HepG2 (cell line): ENCODE data around the gene PTK7. TPM values are rescaled to one million over a fixed set of nuclear protein-coding genes. Genes with fewer than 3 reads are reported as not detected.

ENCODE experiments used
- ATAC-seq: fragments of 200-7000 bp; cut with Tn5 transposase; 3 replicates; pipeline ENCODE4 v1.9.1; 2020; ENCODE audit warnings: mild to moderate bottlenecking, moderate library complexity
- BruUV-seq: library from RNA; stranded (reverse); fragments of 400-500 nt; replicated peaks from 2 replicates; lab custom pipeline; 2021; lab: Mats Ljungman, UMichigan
- CTCF ChIA-PET: fragments of 300-600 bp; formaldehyde crosslinking; extraction: SDS; loops from one replicate; lab custom pipeline; 2021; ENCODE audit warnings: low total read pairs, inconsistent platforms, low intra/inter-chr PET ratio; lab: Yijun Ruan, JAX
- POLR2A ChIA-PET: fragments of 350-600 bp; sonication (Branson Sonifier 250); formaldehyde crosslinking; loops from one replicate; lab custom pipeline; 2020; ENCODE audit warnings: antibody characterized with exemption, inconsistent platforms; lab: Yijun Ruan, JAX
- DNase-seq: peaks from one replicate; pipeline ENCODE4 v3.0.0-alpha.2; 2015; ENCODE audit warnings: low spot score
- FAIRE-seq: peaks from 3 replicates; lab custom pipeline; 2011; peaks lifted over from hg19 to GRCh38; lab: Jason Lieb, UNC
- H2AFZ ChIP-seq: one replicate; pipeline ENCODE4 v1.6.1; 2011; ENCODE audit warnings: low read length, inconsistent platforms
- H3K27ac ChIP-seq: fragments of 300-600 bp; 3 replicates; pipeline ENCODE4 v1.8.0; 2011; ENCODE audit warnings: mixed run types, mild to moderate bottlenecking, mixed read lengths, low read length, inconsistent platforms; ENCODE audit not compliant: insufficient read depth; ENCODE audit errors: extremely low read length
- H3K27me3 ChIP-seq, 2 experiments: fragments of 200-600 bp in 1 of 2; 2 replicates in 1 of 2; 3 replicates in 1 of 2; pipeline versions ENCODE4 v1.6.0 to v1.8.0; 2011; ENCODE audit warnings: low read length in 2 of 2, mild to moderate bottlenecking in 2 of 2, moderate library complexity in 2 of 2, inconsistent platforms in 1 of 2; ENCODE audit not compliant: insufficient read depth in 2 of 2, control insufficient read depth in 1 of 2
- H3K36me3 ChIP-seq, 2 experiments: fragments of 200-600 bp in 1 of 2; replicated peaks in 1 of 2; 2 replicates in 1 of 2; 3 replicates in 1 of 2; pipeline versions ENCODE4 v1.5.1 to v1.8.0; 2011; ENCODE audit warnings: low read length in 2 of 2, inconsistent platforms in 1 of 2; ENCODE audit not compliant: insufficient read depth in 2 of 2, control insufficient read depth in 1 of 2
- H3K4me1 ChIP-seq: 2 replicates; pipeline ENCODE4 v1.5.1; 2012; ENCODE audit warnings: low read length, inconsistent platforms; ENCODE audit not compliant: insufficient read depth
- H3K4me2 ChIP-seq: 2 replicates; pipeline ENCODE4 v1.6.0; 2011; ENCODE audit warnings: low read depth, low read length, inconsistent platforms
- H3K4me3 ChIP-seq, 3 experiments: fragments of 200-600 bp in 1 of 3; sonication (generic), shearing (Covaris generic) in 1 of 3; replicated peaks in 1 of 3; 2 replicates each; pipeline ENCODE4 v1.5.1; 2011 to 2016; ENCODE audit warnings: low read length in 3 of 3, inconsistent platforms in 2 of 3, low read depth in 2 of 3, mild to moderate bottlenecking in 2 of 3, control low read depth in 1 of 3, mixed read lengths in 1 of 3; ENCODE audit not compliant: insufficient read depth in 1 of 3
- H3K79me2 ChIP-seq: one replicate; pipeline ENCODE4 v1.6.1; 2011; ENCODE audit warnings: low read length, inconsistent platforms; ENCODE audit not compliant: insufficient read depth
- H3K9ac ChIP-seq: 2 replicates; pipeline ENCODE4 v1.6.0; 2011; ENCODE audit warnings: mild to moderate bottlenecking, low read depth, low read length, inconsistent platforms; ENCODE audit not compliant: insufficient read depth
- H3K9me3 ChIP-seq: 2 replicates; pipeline ENCODE4 v1.5.1; 2012; ENCODE audit warnings: mild to moderate bottlenecking, low read length
- H4K20me1 ChIP-seq: 2 replicates; pipeline ENCODE4 v1.6.0; 2011; ENCODE audit warnings: inconsistent platforms, mild to moderate bottlenecking, low read length, moderate library complexity; ENCODE audit not compliant: insufficient read depth
- ARID2 ChIP-seq: sonication (generic); formaldehyde crosslinking; IDR thresholded peaks from 2 replicates; pipeline ENCODE4 v1.8.1; 2022; ENCODE audit warnings: mild to moderate bottlenecking, missing genetic modification reagents, borderline replicate concordance
- CHD4 ChIP-seq: fragments of 200-600 bp; sonication (generic); IDR thresholded peaks from 2 replicates; pipeline ENCODE4 v1.7.0; 2017; ENCODE audit warnings: mild to moderate bottlenecking, low read length, borderline replicate concordance
- KDM5A ChIP-seq: fragments of 200-600 bp; sonication (generic); IDR thresholded peaks from 2 replicates; pipeline ENCODE4 v1.7.0; 2018; ENCODE audit warnings: antibody characterized with exemption, mild to moderate bottlenecking, low read length, borderline replicate concordance
- PITX1 ChIP-seq: sonication (generic); formaldehyde crosslinking; IDR thresholded peaks from 2 replicates; pipeline ENCODE4 v1.5.1; 2020; ENCODE audit warnings: mild to moderate bottlenecking, missing genetic modification reagents
- ZFP82 ChIP-seq: sonication (generic); formaldehyde crosslinking; IDR thresholded peaks from 2 replicates; pipeline ENCODE4 v1.5.1; 2020; ENCODE audit warnings: mild to moderate bottlenecking, missing genetic modification reagents, borderline replicate concordance
- ZIK1 ChIP-seq: sonication (generic); formaldehyde crosslinking; IDR thresholded peaks from 2 replicates; pipeline ENCODE4 v1.5.0; 2020; ENCODE audit warnings: mild to moderate bottlenecking, low read depth, missing genetic modification reagents, borderline replicate concordance
- ZNF441 ChIP-seq: sonication (generic); formaldehyde crosslinking; IDR thresholded peaks from 2 replicates; pipeline ENCODE4 v1.7.0; 2021; ENCODE audit warnings: missing genetic modification reagents, borderline replicate concordance
- ZNF747 ChIP-seq: sonication (generic); formaldehyde crosslinking; IDR thresholded peaks from 2 replicates; pipeline ENCODE4 v1.8.1; 2023; ENCODE audit warnings: missing genetic modification reagents, mild to moderate bottlenecking, borderline replicate concordance
- ZNF878 ChIP-seq: sonication (generic); formaldehyde crosslinking; IDR thresholded peaks from 2 replicates; pipeline ENCODE4 v1.8.1; 2023; ENCODE audit warnings: mild to moderate bottlenecking, missing genetic modification reagents, moderate library complexity
- ZSCAN25 ChIP-seq: sonication (generic); formaldehyde crosslinking; IDR thresholded peaks from 2 replicates; pipeline ENCODE4 v1.8.0; 2022; ENCODE audit warnings: mild to moderate bottlenecking, missing genetic modification reagents
- WGBS: methylation state at CpG from one replicate; pipeline ENCODE4 v1.1.6; 2017; ENCODE audit warnings: low lambda C conversion rate; 5-methylcytosine and 5-hydroxymethylcytosine counted together
- in situ Hi-C: cut with HindIII; loops from 2 replicates; pipeline ENCODE4 v1.10.0; 2017; ENCODE audit warnings: low pct_unique_long_range_greater_than_20kb; ENCODE audit not compliant: extremely low pct_ligation_motif_present
- intact Hi-C: fragments of 100-400 bp; cut with micrococcal nuclease; formaldehyde crosslinking; loops from one replicate; pipeline ENCODE4 v1.10.0; 2022; ENCODE audit not compliant: unreplicated experiment
- polyA plus RNA-seq, 8 experiments: library from polyadenylated mRNA; depleted of rRNA in 3 of 8; stranded (reverse) in 7 of 8; unstranded in 1 of 8; fragments of >200 nt; fragmentation: Illumina TruSeq in 4 of 8; extraction: Trizol in 4 of 8; gene quantifications; 2 replicates each; pipeline versions ENCODE4 v1.2.1 to v1.2.3, GENCODE V29; 2011 to 2016; ENCODE audit warnings: low read depth in 4 of 8, missing spikeins in 1 of 8, mixed read lengths in 1 of 8; ENCODE audit not compliant: insufficient read depth in 1 of 8
- total RNA-seq, 5 experiments: library from RNA; depleted of rRNA; stranded (reverse); fragments of >200 nt; fragmentation: Illumina TruSeq; extraction: Trizol; gene quantifications; 2 replicates each; pipeline ENCODE4 v1.2.3, GENCODE V29; 2016; ENCODE audit warnings: low read depth in 1 of 5
- TF ChIP-seq, protein P1 (sequence below): sonication (generic); formaldehyde crosslinking; IDR thresholded peaks from 2 replicates; pipeline ENCODE4 v1.5.1; 2020; ENCODE audit warnings: missing genetic modification reagents, mild to moderate bottlenecking, borderline replicate concordance
- TF ChIP-seq, protein P2 (sequence below): sonication (generic); formaldehyde crosslinking; IDR thresholded peaks from 2 replicates; pipeline ENCODE4 v1.8.0; 2022; ENCODE audit warnings: missing genetic modification reagents, low read depth, mild to moderate bottlenecking, borderline replicate concordance
- TF ChIP-seq, protein P3 (sequence below): sonication (generic); formaldehyde crosslinking; IDR thresholded peaks from 2 replicates; pipeline ENCODE4 v1.8.1; 2022; ENCODE audit warnings: mild to moderate bottlenecking, missing genetic modification reagents

PTK7 gene
- total and polyA plus RNA-seq, 2 of the 13 experiments (the other 11 are each of a cell fraction or from before 2014, with no cell fraction given) = 98.5 to 99.8 TPM

DNA sequence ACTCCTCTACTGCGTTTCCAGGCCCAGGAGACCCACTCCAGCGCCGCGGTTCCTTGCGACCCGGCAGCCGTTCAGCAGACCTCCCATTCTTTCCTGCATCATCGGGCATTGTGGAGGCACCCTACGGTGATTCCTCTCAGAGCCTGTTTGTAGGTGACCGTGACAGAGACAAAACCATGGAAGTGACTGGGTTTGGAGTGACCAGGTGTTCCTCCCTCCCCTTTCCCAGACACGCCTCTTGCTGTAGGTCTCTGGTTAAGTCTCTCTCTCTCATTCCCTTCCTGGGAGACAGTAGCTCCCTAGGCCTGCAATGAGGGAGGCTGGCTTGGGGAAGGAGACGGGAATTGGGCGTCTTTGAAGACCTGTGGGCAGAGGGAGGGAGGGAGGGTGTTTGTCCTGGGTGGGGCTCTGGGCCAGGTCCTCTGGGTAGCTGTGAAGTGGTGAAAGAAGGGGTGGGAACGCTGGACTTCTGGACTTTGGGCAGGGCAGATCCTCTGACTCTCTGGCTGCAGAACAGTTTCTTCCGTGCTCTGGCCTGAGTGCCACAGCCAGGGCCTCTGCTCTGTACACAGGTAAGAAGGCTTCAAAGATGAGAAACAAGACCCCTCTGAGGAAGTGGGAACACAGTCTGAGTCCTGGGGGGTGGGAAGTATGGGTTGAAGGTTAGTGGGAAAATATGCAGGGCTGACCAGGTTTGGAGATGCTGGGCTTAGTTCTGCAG, 15.9 kb upstream of the PTK7 start:
- peak overlapping the region; percentile 90 for H3K4me2 ChIP-seq
- FAIRE-seq = peak; percentile 99
- peak; percentile 85 for ATAC-seq
- BruUV-seq = no TSS peak
- in situ Hi-C loops (no loop called here), intact Hi-C loops (loop anchor here (1.0 to 2.0 kb wide), 2 partner anchors 45 to 159 kb away; partner anchors contain the start of gene KLHDC3)
- 0% methylated on average over 6 of the region's 15 CpGs for WGBS
- H3K9me3 ChIP-seq = no peaks in the 10 kb centered on the region
- peaks cover 35% of the 10 kb centered on the region for H3K79me2 ChIP-seq
- H3K27me3 ChIP-seq = no peaks in the 10 kb centered on the region; a peak in 1 of 5 replicates
- DNase-seq = peak; percentile 87
- peak overlapping the region; percentile 74 to 99 (median 93) for H3K4me3 ChIP-seq
- peak overlapping the region; percentile 91 for H3K27ac ChIP-seq
- no peak overlapping the region for H2AFZ ChIP-seq
- peaks cover 33% of the 10 kb centered on the region for H3K4me1 ChIP-seq
- POLR2A ChIA-PET = interaction anchor here (0.6 to 3.3 kb wide), 50 partner anchors 11 to 318 kb away, joined by 3 to 103 read pairs (median 6); partner anchors contain the start of genes CNPY3, CUL9, DNPH1 and GNMT
- peaks cover 3 to 41% of the 10 kb centered on the region in 2 experiments for H3K36me3 ChIP-seq
- H3K9ac ChIP-seq = peak overlapping the region; percentile 83
- no peaks in the 10 kb centered on the region for H4K20me1 ChIP-seq
- CTCF ChIA-PET = no interaction called here
- TF ChIP-seq KDM5A (0 out of 2 replicates have a peak, but pooled peaks have one; percentile 24), PITX1 (CRISPR knock-in tag) (peak; percentile 60; the same call in 1 of the 2 replicates), ZNF441 (CRISPR knock-in tag) (peak; percentile 57; the same call in 1 of the 2 replicates), ZNF747 (CRISPR knock-in tag) (peak; percentile 68; the same call in 1 of the 2 replicates), ZFP82 (0 out of 2 replicates have a peak, but pooled peaks have one; percentile 89), ZNF878 (CRISPR knock-in tag) (peak; percentile 51; the same call in 1 of the 2 replicates), ARID2 (CRISPR knock-in tag) (peak; percentile 64; the same call in 1 of the 2 replicates), ZSCAN25 (CRISPR knock-in tag) (peak; percentile 98), CHD4 (no peak), ZIK1 (CRISPR knock-in tag) (peak; percentile 84)
- TF ChIP-seq, protein P1, sequence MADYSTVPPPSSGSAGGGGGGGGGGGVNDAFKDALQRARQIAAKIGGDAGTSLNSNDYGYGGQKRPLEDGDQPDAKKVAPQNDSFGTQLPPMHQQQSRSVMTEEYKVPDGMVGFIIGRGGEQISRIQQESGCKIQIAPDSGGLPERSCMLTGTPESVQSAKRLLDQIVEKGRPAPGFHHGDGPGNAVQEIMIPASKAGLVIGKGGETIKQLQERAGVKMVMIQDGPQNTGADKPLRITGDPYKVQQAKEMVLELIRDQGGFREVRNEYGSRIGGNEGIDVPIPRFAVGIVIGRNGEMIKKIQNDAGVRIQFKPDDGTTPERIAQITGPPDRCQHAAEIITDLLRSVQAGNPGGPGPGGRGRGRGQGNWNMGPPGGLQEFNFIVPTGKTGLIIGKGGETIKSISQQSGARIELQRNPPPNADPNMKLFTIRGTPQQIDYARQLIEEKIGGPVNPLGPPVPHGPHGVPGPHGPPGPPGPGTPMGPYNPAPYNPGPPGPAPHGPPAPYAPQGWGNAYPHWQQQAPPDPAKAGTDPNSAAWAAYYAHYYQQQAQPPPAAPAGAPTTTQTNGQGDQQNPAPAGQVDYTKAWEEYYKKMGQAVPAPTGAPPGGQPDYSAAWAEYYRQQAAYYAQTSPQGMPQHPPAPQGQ (CRISPR knock-in tag) = no peak
- TF ChIP-seq, protein P2, sequence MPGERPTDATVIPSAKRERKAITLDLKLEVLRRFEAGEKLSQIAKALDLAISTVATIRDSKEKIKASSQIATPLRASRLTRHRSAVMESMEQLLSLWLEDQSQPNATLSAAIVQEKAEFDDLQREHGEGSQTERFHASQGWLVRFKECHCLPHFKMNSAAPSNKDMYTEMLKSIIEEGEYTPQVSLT = 0 out of 2 replicates have a peak, but pooled peaks have one; percentile 68
- TF ChIP-seq, protein P3, sequence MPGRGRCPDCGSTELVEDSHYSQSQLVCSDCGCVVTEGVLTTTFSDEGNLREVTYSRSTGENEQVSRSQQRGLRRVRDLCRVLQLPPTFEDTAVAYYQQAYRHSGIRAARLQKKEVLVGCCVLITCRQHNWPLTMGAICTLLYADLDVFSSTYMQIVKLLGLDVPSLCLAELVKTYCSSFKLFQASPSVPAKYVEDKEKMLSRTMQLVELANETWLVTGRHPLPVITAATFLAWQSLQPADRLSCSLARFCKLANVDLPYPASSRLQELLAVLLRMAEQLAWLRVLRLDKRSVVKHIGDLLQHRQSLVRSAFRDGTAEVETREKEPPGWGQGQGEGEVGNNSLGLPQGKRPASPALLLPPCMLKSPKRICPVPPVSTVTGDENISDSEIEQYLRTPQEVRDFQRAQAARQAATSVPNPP (CRISPR knock-in tag) = no peak
